Measurements from ENCODE around the gene IFNK.
A peak's percentile ranks its signal among the peaks of the same experiment; 100 is the strongest.
"Not testable (repeated sequence)": the region's sequence is repeated elsewhere in the genome, so short reads cannot be mapped to it uniquely, and the experiment has no call there.

Gene IFNK

DNA sequence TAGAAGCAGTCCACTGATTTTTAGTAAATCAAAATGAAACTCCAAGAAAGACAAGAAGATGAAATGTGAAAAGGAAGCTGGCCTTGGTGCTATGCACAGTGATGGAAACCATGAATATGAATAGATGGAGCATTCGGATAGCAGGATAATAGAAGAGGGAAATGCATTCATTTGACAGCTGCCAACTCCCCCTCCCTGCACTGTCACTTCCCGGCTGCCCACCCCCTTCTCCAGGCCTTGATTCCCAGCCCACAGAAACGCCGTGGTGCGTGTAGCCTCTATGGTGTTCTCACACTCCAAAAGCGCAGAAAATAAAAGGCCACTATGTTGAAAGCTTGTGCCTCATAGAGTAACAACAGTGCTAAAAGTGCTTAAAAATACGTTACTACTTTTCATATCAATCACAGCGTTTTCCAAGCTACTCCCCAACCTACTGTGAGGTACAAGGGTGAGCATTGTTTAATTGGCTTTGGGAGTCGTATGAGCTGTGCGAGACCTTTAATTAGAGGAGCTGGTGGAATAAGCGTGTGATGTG lies 26.1 kb upstream of the IFNK start:
- DNase-seq (ENCODE audit: low read depth): no peak
- TF ChIP-seq, protein P1, sequence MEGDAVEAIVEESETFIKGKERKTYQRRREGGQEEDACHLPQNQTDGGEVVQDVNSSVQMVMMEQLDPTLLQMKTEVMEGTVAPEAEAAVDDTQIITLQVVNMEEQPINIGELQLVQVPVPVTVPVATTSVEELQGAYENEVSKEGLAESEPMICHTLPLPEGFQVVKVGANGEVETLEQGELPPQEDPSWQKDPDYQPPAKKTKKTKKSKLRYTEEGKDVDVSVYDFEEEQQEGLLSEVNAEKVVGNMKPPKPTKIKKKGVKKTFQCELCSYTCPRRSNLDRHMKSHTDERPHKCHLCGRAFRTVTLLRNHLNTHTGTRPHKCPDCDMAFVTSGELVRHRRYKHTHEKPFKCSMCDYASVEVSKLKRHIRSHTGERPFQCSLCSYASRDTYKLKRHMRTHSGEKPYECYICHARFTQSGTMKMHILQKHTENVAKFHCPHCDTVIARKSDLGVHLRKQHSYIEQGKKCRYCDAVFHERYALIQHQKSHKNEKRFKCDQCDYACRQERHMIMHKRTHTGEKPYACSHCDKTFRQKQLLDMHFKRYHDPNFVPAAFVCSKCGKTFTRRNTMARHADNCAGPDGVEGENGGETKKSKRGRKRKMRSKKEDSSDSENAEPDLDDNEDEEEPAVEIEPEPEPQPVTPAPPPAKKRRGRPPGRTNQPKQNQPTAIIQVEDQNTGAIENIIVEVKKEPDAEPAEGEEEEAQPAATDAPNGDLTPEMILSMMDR (conservative IDR thresholded peaks at IDR 0.05; ENCODE audit: low read depth, low read length): no peak
- no peak overlapping the region for H3K4me3 ChIP-seq (ENCODE audit: low read length)

- peak; percentile 9 for DNase-seq (ENCODE audit: low read depth)
- TF ChIP-seq, protein P1 (conservative IDR thresholded peaks at IDR 0.05; ENCODE audit: low read depth, low read length): no peak
- H3K4me3 ChIP-seq (ENCODE audit: low read length): no peak overlapping the region
Measured at GRCh38 chr9:27499451-27499850, 24.6 kb upstream of the IFNK start.

GRCh38 chr9:27500902-27501301 lies 23.2 kb upstream of the IFNK start:
- not testable (repeated sequence) for H3K4me3 ChIP-seq (ENCODE audit: low read length); DNase-seq (ENCODE audit: low read depth)

DNA sequence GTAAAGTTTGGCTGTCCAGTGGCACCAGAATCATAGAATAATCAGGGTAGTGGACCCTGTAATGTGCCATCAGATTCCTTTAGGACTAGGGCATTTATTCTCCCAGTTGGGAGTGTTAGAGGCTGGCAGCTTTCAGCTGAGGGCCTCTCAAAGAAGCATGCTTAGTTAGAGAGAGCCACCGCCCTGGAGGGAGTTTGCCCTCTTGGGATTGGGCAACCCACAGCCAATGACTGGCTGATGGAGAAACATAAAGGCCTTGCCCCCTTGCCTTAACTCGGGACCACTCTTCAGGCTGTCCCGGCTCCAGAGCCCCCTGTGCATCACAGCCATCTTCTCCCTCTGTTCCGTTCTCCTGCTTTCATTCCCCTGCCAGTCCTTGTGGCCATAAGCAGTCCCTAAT lies 20.5 kb upstream of the IFNK start:
- H3K4me3 ChIP-seq (ENCODE audit: low read length): no peak overlapping the region
- TF ChIP-seq, protein P1 (conservative IDR thresholded peaks at IDR 0.05; ENCODE audit: low read depth, low read length): no peak
- DNase-seq (ENCODE audit: low read depth): no peak

DNA sequence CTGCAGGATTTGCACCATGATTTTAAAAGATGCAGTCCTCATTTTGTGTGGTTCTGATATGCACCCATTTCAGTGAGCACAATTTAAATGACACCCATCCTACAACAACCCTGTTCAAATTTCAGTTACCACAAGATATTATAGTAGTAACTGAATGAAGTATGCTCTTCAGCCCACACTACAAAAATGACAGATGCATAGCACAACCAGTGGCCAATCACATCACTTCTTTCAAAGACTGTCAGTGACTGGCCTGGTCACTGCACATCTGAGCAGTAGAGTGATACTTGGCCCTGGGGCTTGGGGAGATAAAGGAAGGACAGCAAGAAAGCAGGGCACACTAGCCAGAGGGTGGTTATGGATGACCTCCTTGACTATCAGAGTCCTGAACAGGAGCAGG lies 19.8 kb upstream of the IFNK start:
- TF ChIP-seq, protein P1 (conservative IDR thresholded peaks at IDR 0.05; ENCODE audit: low read depth, low read length): no peak

GRCh38 chr9:27505744-27506161 lies 18.3 kb upstream of the IFNK start:
- DNase-seq (ENCODE audit: low read depth): no peak
- no peak overlapping the region for H3K4me3 ChIP-seq (ENCODE audit: low read length)
- TF ChIP-seq, protein P1 (conservative IDR thresholded peaks at IDR 0.05; ENCODE audit: low read depth, low read length): no peak

More for the DNA sequence above, 19.8 kb upstream of the IFNK start:
- H3K4me3 ChIP-seq (ENCODE audit: low read length): no peak overlapping the region
- DNase-seq (ENCODE audit: low read depth): no peak

DNA sequence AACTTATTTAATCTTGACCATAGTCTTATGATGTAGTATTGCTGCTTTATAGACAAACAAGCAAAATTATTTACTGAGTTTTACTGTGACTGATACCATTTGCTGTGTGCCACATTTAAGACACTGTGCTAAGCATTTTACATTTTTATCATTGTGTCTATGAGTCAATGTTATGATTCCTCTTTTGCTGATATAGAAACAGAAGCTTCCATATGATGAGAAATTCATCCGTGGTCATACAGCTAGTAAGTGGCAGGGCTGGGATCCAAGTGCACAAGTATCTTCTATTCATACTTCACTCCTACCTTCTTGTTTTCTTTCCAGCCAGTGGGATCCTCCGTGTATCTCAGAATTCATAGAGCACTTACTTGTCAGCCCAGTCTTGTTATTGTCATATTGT lies 17.1 kb upstream of the IFNK start:
- TF ChIP-seq, protein P1 (conservative IDR thresholded peaks at IDR 0.05; ENCODE audit: low read depth, low read length): no peak
- no peak overlapping the region for H3K4me3 ChIP-seq (ENCODE audit: low read length)
- no peak for DNase-seq (ENCODE audit: low read depth)

GRCh38 chr9:27510780-27511179 lies 13.3 kb upstream of the IFNK start:
- DNase-seq (ENCODE audit: low read depth): no peak
- TF ChIP-seq, protein P1 (conservative IDR thresholded peaks at IDR 0.05; ENCODE audit: low read depth, low read length): no peak
- no peak overlapping the region for H3K4me3 ChIP-seq (ENCODE audit: low read length)
